ENCODE results near the gene WDR6. TPM values are rescaled to one million over a fixed set of nuclear protein-coding genes. Genes with fewer than 3 reads are reported as not detected.
A peak's percentile ranks its signal among the peaks of the same experiment; 100 is the strongest.

Gene WDR6
- total RNA-seq, 1 experiment from 2014 or later, result 159 TPM

GRCh38 chr3:48985831-48986376 lies 21.3 kb upstream of the WDR6 start:
- peaks cover 27% of the 10 kb centered on the region; the same call in 1 of the 2 replicates for H3F3A ChIP-seq (ENCODE audit: insufficient read depth, low read depth)
- intact Hi-C loops (cut with micrococcal nuclease; ENCODE audit: unreplicated experiment), result no loop called here
- H2AFZ ChIP-seq, result no peak overlapping the region
- H3K9me2 ChIP-seq (ENCODE audit: insufficient read depth), result no peaks in the 10 kb centered on the region
- no peaks in the 10 kb centered on the region for H4K20me1 ChIP-seq (ENCODE audit: insufficient read depth)
- TF ChIP-seq EZH2 (IDR thresholded peaks at IDR 0.05; ENCODE audit: low read depth), result no peak
- TF ChIP-seq CTCF (conservative IDR thresholded peaks at IDR 0.05), result no peak
- no peak overlapping the region for H3K27ac ChIP-seq
- ChIA-PET CTCF (interaction anchor here (0.6 kb wide), 2 partner anchors 34 to 446 kb away, joined by 3 to 15 read pairs; no protein-coding TSS in a partner anchor), POLR2A (ENCODE audit: unreplicated experiment) (interaction anchor here (0.5 to 0.6 kb wide), 2 partner anchors 28 to 146 kb away, joined by 3 to 4 read pairs; no protein-coding TSS in a partner anchor)
- no peak overlapping the region for H3K4me2 ChIP-seq
- H3K9me3 ChIP-seq (ENCODE audit: insufficient read depth, low read depth), result no peaks in the 10 kb centered on the region
- peaks cover 8% of the 10 kb centered on the region for H3K4me1 ChIP-seq (replicated peaks; ENCODE audit: insufficient read depth)
- H3K36me3 ChIP-seq (ENCODE audit: low read depth), result no peaks in the 10 kb centered on the region
- no peaks in the 10 kb centered on the region for H3K27me3 ChIP-seq (ENCODE audit: insufficient read depth, low read depth)
- no TSS peak for BruUV-seq (replicated peaks)
- no peak for DNase-seq
- peaks cover 14% of the 10 kb centered on the region for H3K79me2 ChIP-seq (ENCODE audit: low read depth)
- H3K4me3 ChIP-seq, result no peak overlapping the region

- peak overlapping the region; percentile 78 for H3K4me3 ChIP-seq
- peaks cover 18% of the 10 kb centered on the region for H3K4me1 ChIP-seq (replicated peaks; ENCODE audit: insufficient read depth)
- peak overlapping the region; percentile 88 for H3K4me2 ChIP-seq
- intact Hi-C loops (cut with micrococcal nuclease; ENCODE audit: unreplicated experiment), result loop anchor here (2.0 kb wide), 2 partner anchors 26 to 460 kb away; no protein-coding TSS in a partner anchor
- BruUV-seq (replicated peaks), result TSS peak; percentile 74
- peaks cover 29% of the 10 kb centered on the region; the same call in 1 of the 2 replicates for H3F3A ChIP-seq (ENCODE audit: insufficient read depth, low read depth)
- no peaks in the 10 kb centered on the region for H3K9me3 ChIP-seq (ENCODE audit: insufficient read depth, low read depth)
- ChIA-PET CTCF (interaction anchor here (0.6 to 3.5 kb wide), 2 partner anchors 18 to 65 kb away, joined by 3 to 17 read pairs; partner anchors contain the start of gene WDR6), POLR2A (ENCODE audit: unreplicated experiment) (interaction anchor here (0.5 to 0.9 kb wide), 4 partner anchors 18 to 59 kb away, joined by 4 to 12 read pairs (median 4); partner anchors contain the start of gene WDR6)
- no peak for DNase-seq
- H3K27ac ChIP-seq, result peak overlapping the region; percentile 48; the same call in 1 of the 2 replicates
- H3K27me3 ChIP-seq (ENCODE audit: insufficient read depth, low read depth), result no peaks in the 10 kb centered on the region
- H2AFZ ChIP-seq, result peak overlapping the region; percentile 83
- peaks cover 38% of the 10 kb centered on the region for H3K79me2 ChIP-seq (ENCODE audit: low read depth)
- H3K9me2 ChIP-seq (ENCODE audit: insufficient read depth), result no peaks in the 10 kb centered on the region
- no peaks in the 10 kb centered on the region for H3K36me3 ChIP-seq (ENCODE audit: low read depth)
- TF ChIP-seq CTCF (conservative IDR thresholded peaks at IDR 0.05), result no peak
- TF ChIP-seq EZH2 (IDR thresholded peaks at IDR 0.05; ENCODE audit: low read depth), result no peak
- H4K20me1 ChIP-seq (ENCODE audit: insufficient read depth), result no peaks in the 10 kb centered on the region
These were observed 17.9 kb upstream of the WDR6 start for GRCh38 chr3:48989126-48989795.

GRCh38 chr3:48989796-48990635 lies 17.2 kb upstream of the WDR6 start, which contains the start of gene P4HTM:
Gene P4HTM, plus strand, starts transcription at chr3:48990241. Its CDS starts 16 bp downstream, at chr3:48990257.
- H3F3A ChIP-seq (ENCODE audit: insufficient read depth, low read depth), result peaks cover 29% of the 10 kb centered on the region; the same call in 1 of the 2 replicates
- H3K4me2 ChIP-seq, result peak within 1 kb of the TSS; percentile 88
- H3K4me3 ChIP-seq, result peak within 1 kb of the TSS; percentile 78
- peaks cover 38% of the 10 kb centered on the region for H3K79me2 ChIP-seq (ENCODE audit: low read depth)
- H2AFZ ChIP-seq, result peak within 1 kb of the TSS; percentile 91
- BruUV-seq (replicated peaks), result no TSS peak
- no peaks in the 10 kb centered on the region for H3K9me3 ChIP-seq (ENCODE audit: insufficient read depth, low read depth)
- H3K27ac ChIP-seq, result peak within 1 kb of the TSS; percentile 48; the same call in 1 of the 2 replicates
- peaks cover 18% of the 10 kb centered on the region for H3K4me1 ChIP-seq (replicated peaks; ENCODE audit: insufficient read depth)
- POLR2A ChIA-PET (ENCODE audit: unreplicated experiment), result interaction anchor here (0.5 to 0.9 kb wide), 4 partner anchors 17 to 40 kb away, joined by 4 to 12 read pairs (median 4); partner anchors contain the start of gene WDR6
- DNase-seq, result peak; percentile 64 to 82
- TF ChIP-seq EZH2 (IDR thresholded peaks at IDR 0.05; ENCODE audit: low read depth), result no peak
- TF ChIP-seq CTCF (conservative IDR thresholded peaks at IDR 0.05), result no peak; the same call in 1 of the 2 replicates
- H3K27me3 ChIP-seq (ENCODE audit: insufficient read depth, low read depth), result no peaks in the 10 kb centered on the region
- H3K9me2 ChIP-seq (ENCODE audit: insufficient read depth), result no peaks in the 10 kb centered on the region
- no peaks in the 10 kb centered on the region for H4K20me1 ChIP-seq (ENCODE audit: insufficient read depth)
- intact Hi-C loops (cut with micrococcal nuclease; ENCODE audit: unreplicated experiment), result loop anchor here (2.0 kb wide), 2 partner anchors 25 to 459 kb away; no protein-coding TSS in a partner anchor
- CTCF ChIA-PET, result interaction anchor here (0.6 to 3.5 kb wide), 2 partner anchors 17 to 431 kb away, joined by 3 to 17 read pairs; partner anchors contain the start of gene WDR6
- H3K36me3 ChIP-seq (ENCODE audit: low read depth), result no peaks in the 10 kb centered on the region

Data from PC-9 (cell line).